ENCODE data around the gene CETN1. TPM values are rescaled to one million over a fixed set of nuclear protein-coding genes. Genes with fewer than 3 reads are reported as not detected.

CETN1 gene
- total and polyA plus RNA-seq, 2 donors (not counting 1 experiment from before 2014, with no cell fraction given), result not detected

DNA sequence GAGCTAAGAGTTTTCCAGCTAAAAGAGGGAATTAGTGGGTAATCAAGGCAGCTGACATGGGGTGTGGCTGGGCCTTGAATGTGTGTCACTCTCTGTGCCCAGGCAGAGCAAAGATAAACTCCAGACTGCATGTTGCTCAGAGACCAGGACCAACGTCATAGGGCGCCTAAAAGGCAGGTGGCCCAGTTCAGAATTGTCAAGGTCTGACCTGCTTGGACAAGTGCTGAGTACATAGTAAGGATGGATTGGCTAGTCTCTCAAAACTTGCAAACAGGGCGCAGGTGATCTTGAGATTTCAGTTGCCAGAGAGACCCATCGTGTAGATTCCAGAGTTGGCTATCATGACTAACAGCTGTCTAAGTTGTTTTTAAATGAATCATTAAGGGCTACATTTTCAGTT lies 35.6 kb downstream of the CETN1 start:
- Mint-ChIP-seq H3K4me3 (no peak overlapping the region), H3K27ac (no peak overlapping the region), H3K27me3 (peaks cover 7% of the 10 kb centered on the region), H3K4me1 (peaks cover 3% of the 10 kb centered on the region), H3K9me3 (ENCODE audit: insufficient read depth) (no peaks in the 10 kb centered on the region)
- H4K20me1 ChIP-seq (ENCODE audit: control insufficient read depth, insufficient read depth, low read length, poor library complexity, severe bottlenecking), result no peaks in the 10 kb centered on the region
- ChIA-PET POLR2A (no interaction called here), CTCF (interaction anchor here (0.9 to 1.4 kb wide), 3 partner anchors 11 to 215 kb away, joined by 3 to 5 read pairs (median 3); no protein-coding TSS in a partner anchor)
- H3K27me3 ChIP-seq (replicated peaks in 1 of 4; ENCODE audit: control extremely low read depth in 1 of 4, control insufficient read depth in 3 of 4, insufficient read depth in 4 of 4, low read length in 3 of 4), result no peaks in the 10 kb centered on the region
- no peak overlapping the region for H3K4me3 ChIP-seq (ENCODE audit: control extremely low read depth in 1 of 5, extremely low read depth in 1 of 5, insufficient read depth in 1 of 5, low read depth in 2 of 5, low read length in 4 of 5)
- peaks cover 0 to 1% (median 0%) of the 10 kb centered on the region in 3 donors for H3K9me3 ChIP-seq (ENCODE audit: control extremely low read depth in 1 of 3, control insufficient read depth in 2 of 3, insufficient read depth in 1 of 3, low read length in 2 of 3)
- H3K27ac ChIP-seq (ENCODE audit: low read length in 2 of 2), result no peak overlapping the region
- H2AFZ ChIP-seq (ENCODE audit: insufficient read depth, low read depth, low read length, poor library complexity, severe bottlenecking), result no peak overlapping the region
- intact Hi-C loops (cut with micrococcal nuclease), result no loop called here
- H3K9ac ChIP-seq (ENCODE audit: low read length), result no peak overlapping the region
- 92% methylated on average over 3 of the region's 4 CpGs for WGBS (ENCODE audit: insufficient coverage)
- H3K4me1 ChIP-seq (ENCODE audit: control insufficient read depth in 2 of 2, insufficient read depth in 2 of 2, low read length in 2 of 2), result no peaks in the 10 kb centered on the region
- TF ChIP-seq EZH2 (IDR thresholded peaks at IDR 0.05; ENCODE audit: borderline replicate concordance, insufficient read depth, low read depth, low read length, poor library complexity, severe bottlenecking), result no peak
- TF ChIP-seq, protein P1, sequence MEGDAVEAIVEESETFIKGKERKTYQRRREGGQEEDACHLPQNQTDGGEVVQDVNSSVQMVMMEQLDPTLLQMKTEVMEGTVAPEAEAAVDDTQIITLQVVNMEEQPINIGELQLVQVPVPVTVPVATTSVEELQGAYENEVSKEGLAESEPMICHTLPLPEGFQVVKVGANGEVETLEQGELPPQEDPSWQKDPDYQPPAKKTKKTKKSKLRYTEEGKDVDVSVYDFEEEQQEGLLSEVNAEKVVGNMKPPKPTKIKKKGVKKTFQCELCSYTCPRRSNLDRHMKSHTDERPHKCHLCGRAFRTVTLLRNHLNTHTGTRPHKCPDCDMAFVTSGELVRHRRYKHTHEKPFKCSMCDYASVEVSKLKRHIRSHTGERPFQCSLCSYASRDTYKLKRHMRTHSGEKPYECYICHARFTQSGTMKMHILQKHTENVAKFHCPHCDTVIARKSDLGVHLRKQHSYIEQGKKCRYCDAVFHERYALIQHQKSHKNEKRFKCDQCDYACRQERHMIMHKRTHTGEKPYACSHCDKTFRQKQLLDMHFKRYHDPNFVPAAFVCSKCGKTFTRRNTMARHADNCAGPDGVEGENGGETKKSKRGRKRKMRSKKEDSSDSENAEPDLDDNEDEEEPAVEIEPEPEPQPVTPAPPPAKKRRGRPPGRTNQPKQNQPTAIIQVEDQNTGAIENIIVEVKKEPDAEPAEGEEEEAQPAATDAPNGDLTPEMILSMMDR (IDR thresholded peaks at IDR 0.05), result no peak
- H3K36me3 ChIP-seq (replicated peaks in 1 of 2; ENCODE audit: control extremely low read depth in 1 of 2, control insufficient read depth in 1 of 2, extremely low read depth in 1 of 2, insufficient read depth in 2 of 2, low read length in 1 of 2), result no peaks in the 10 kb centered on the region
- no peak for ATAC-seq (ENCODE audit: low read depth)
- no peak overlapping the region for H3K4me2 ChIP-seq (replicated peaks; ENCODE audit: low read depth, low read length, poor library complexity, severe bottlenecking)
- no peak for DNase-seq
- no peaks in the 10 kb centered on the region for H3K79me2 ChIP-seq (ENCODE audit: control insufficient read depth, insufficient read depth, low read length)

- no peak overlapping the region for H2AFZ ChIP-seq (ENCODE audit: insufficient read depth, low read depth, low read length, poor library complexity, severe bottlenecking)
- Mint-ChIP-seq H3K4me1 (peaks cover 3% of the 10 kb centered on the region), H3K4me3 (no peak overlapping the region), H3K9me3 (ENCODE audit: insufficient read depth) (no peaks in the 10 kb centered on the region), H3K27ac (no peak overlapping the region), H3K27me3 (peaks cover 7% of the 10 kb centered on the region)
- ChIA-PET POLR2A (no interaction called here), CTCF (interaction anchor here (0.9 to 1.4 kb wide), 2 partner anchors 10 to 214 kb away, joined by 3 read pairs; no protein-coding TSS in a partner anchor)
- H3K4me3 ChIP-seq (ENCODE audit: control extremely low read depth in 1 of 5, extremely low read depth in 1 of 5, insufficient read depth in 1 of 5, low read depth in 2 of 5, low read length in 4 of 5), result no peak overlapping the region
- peaks cover 0 to 1% (median 0%) of the 10 kb centered on the region in 3 donors for H3K9me3 ChIP-seq (ENCODE audit: control extremely low read depth in 1 of 3, control insufficient read depth in 2 of 3, insufficient read depth in 1 of 3, low read length in 2 of 3)
- no peaks in the 10 kb centered on the region for H4K20me1 ChIP-seq (ENCODE audit: control insufficient read depth, insufficient read depth, low read length, poor library complexity, severe bottlenecking)
- no peak overlapping the region for H3K9ac ChIP-seq (ENCODE audit: low read length)
- H3K27ac ChIP-seq (ENCODE audit: low read length in 2 of 2), result no peak overlapping the region
- no peaks in the 10 kb centered on the region for H3K36me3 ChIP-seq (replicated peaks in 1 of 2; ENCODE audit: control extremely low read depth in 1 of 2, control insufficient read depth in 1 of 2, extremely low read depth in 1 of 2, insufficient read depth in 2 of 2, low read length in 1 of 2)
- TF ChIP-seq, protein P1 (IDR thresholded peaks at IDR 0.05), result peak; percentile 33
- no peak for TF ChIP-seq EZH2 (IDR thresholded peaks at IDR 0.05; ENCODE audit: borderline replicate concordance, insufficient read depth, low read depth, low read length, poor library complexity, severe bottlenecking)
- DNase-seq (peak; percentile 20), ATAC-seq (ENCODE audit: low read depth) (no peak)
- no peaks in the 10 kb centered on the region for H3K27me3 ChIP-seq (replicated peaks in 1 of 4; ENCODE audit: control extremely low read depth in 1 of 4, control insufficient read depth in 3 of 4, insufficient read depth in 4 of 4, low read length in 3 of 4)
- no peaks in the 10 kb centered on the region for H3K79me2 ChIP-seq (ENCODE audit: control insufficient read depth, insufficient read depth, low read length)
- no peaks in the 10 kb centered on the region for H3K4me1 ChIP-seq (ENCODE audit: control insufficient read depth in 2 of 2, insufficient read depth in 2 of 2, low read length in 2 of 2)
- intact Hi-C loops (cut with micrococcal nuclease), result no loop called here
- no peak overlapping the region for H3K4me2 ChIP-seq (replicated peaks; ENCODE audit: low read depth, low read length, poor library complexity, severe bottlenecking)
- WGBS (ENCODE audit: insufficient coverage), result no CpG with 5 or more reads among the region's 4 CpGs
Measured at GRCh38 chr18:616380-616995, 36.3 kb downstream of the CETN1 start.
